PC-9 (cell line): ENCODE data around the gene GPR150. TPM values are rescaled to one million over a fixed set of nuclear protein-coding genes. Genes with fewer than 3 reads are reported as not detected.

Source experiments
- BruUV-seq: library from RNA; stranded (reverse); fragments of 400-500 nt; replicated peaks from 2 replicates; lab custom pipeline; 2021; lab: Mats Ljungman, UMichigan
- CTCF ChIA-PET: fragments of 300-600 bp; sonication (Branson Sonifier 250); formaldehyde crosslinking; loops from one replicate; lab custom pipeline; 2022; ENCODE audit warnings: antibody characterized with exemption; lab: Charles Lee
- POLR2A ChIA-PET: fragments of 300-600 bp; sonication (Branson Sonifier 250); formaldehyde crosslinking; loops from one replicate; lab custom pipeline; 2022; ENCODE audit warnings: antibody characterized with exemption; ENCODE audit not compliant: unreplicated experiment; lab: Charles Lee
- DNase-seq, 2 experiments: peaks; one replicate each; pipeline versions ENCODE4 v3.0.0 to v3.0.0-alpha.2; 2015 to 2022; ENCODE audit warnings: mixed read lengths in 1 of 2
- H2AFZ ChIP-seq: fragments of 200-600 bp; sonication (generic); 2 replicates; pipeline ENCODE4 v1.8.1; 2017; ENCODE audit warnings: antibody characterized with exemption
- H3F3A ChIP-seq: fragments of 200-600 bp; sonication (generic); 2 replicates; pipeline ENCODE4 v1.8.1; 2017; ENCODE audit warnings: antibody characterized with exemption, mild to moderate bottlenecking, low read depth; ENCODE audit not compliant: insufficient read depth
- H3K27ac ChIP-seq: fragments of 200-600 bp; sonication (generic); 2 replicates; pipeline ENCODE4 v1.6.1; 2016; ENCODE audit warnings: mixed run types
- H3K27me3 ChIP-seq: fragments of 200-600 bp; sonication (generic); 2 replicates; pipeline ENCODE4 v1.6.1; 2016; ENCODE audit warnings: low read depth, mixed run types; ENCODE audit not compliant: insufficient read depth
- H3K36me3 ChIP-seq: fragments of 200-600 bp; sonication (generic); 2 replicates; pipeline ENCODE4 v1.6.1; 2016; ENCODE audit warnings: low read depth, mixed run types
- H3K4me1 ChIP-seq: fragments of 200-600 bp; sonication (generic); replicated peaks from 2 replicates; pipeline ENCODE4 v1.6.1; 2016; ENCODE audit warnings: mixed run types; ENCODE audit not compliant: insufficient read depth
- H3K4me2 ChIP-seq: fragments of 200-600 bp; sonication (generic); 2 replicates; pipeline ENCODE4 v1.6.1; 2017; ENCODE audit warnings: mixed run types
- H3K4me3 ChIP-seq: fragments of 200-600 bp; sonication (generic); 2 replicates; pipeline ENCODE4 v1.6.1; 2016; ENCODE audit warnings: mixed run types
- H3K79me2 ChIP-seq: fragments of 200-600 bp; sonication (generic); 2 replicates; pipeline ENCODE4 v1.6.1; 2017; ENCODE audit warnings: low read depth, mixed run types
- H3K9me2 ChIP-seq: fragments of 200-600 bp; sonication (generic); 2 replicates; pipeline ENCODE4 v1.8.1; 2017; ENCODE audit warnings: mild to moderate bottlenecking; ENCODE audit not compliant: insufficient read depth
- H3K9me3 ChIP-seq: fragments of 200-600 bp; sonication (generic); 2 replicates; pipeline ENCODE4 v1.8.1; 2016; ENCODE audit warnings: low read depth; ENCODE audit not compliant: insufficient read depth
- H4K20me1 ChIP-seq: fragments of 200-600 bp; sonication (generic); 2 replicates; pipeline ENCODE4 v1.8.1; 2017; ENCODE audit not compliant: insufficient read depth
- CTCF ChIP-seq: fragments of 200-600 bp; sonication (generic); conservative IDR thresholded peaks from 2 replicates; pipeline ENCODE4 v1.6.1; 2017; ENCODE audit warnings: mixed run types, antibody characterized with exemption, mild to moderate bottlenecking, moderate library complexity
- EZH2 ChIP-seq: fragments of 200-600 bp; sonication (generic); IDR thresholded peaks from 2 replicates; pipeline ENCODE4 v1.8.0; 2017; ENCODE audit warnings: antibody characterized with exemption, low read depth
- intact Hi-C: fragments of 100-400 bp; cut with micrococcal nuclease; formaldehyde crosslinking; loops from one replicate; pipeline ENCODE4 v1.10.0; 2022; ENCODE audit not compliant: unreplicated experiment
- total RNA-seq: library from RNA; stranded (reverse); gene quantifications from 2 replicates; pipeline ENCODE4 v1.2.3, GENCODE V29; 2021

The GPR150 gene
- total RNA-seq, 1 experiment from 2014 or later = 0.17 TPM

- H3K4me3 ChIP-seq = no peak overlapping the region
- ChIA-PET CTCF (no interaction called here), POLR2A (no interaction called here)
- H3F3A ChIP-seq = no peaks in the 10 kb centered on the region
- H3K27me3 ChIP-seq = no peaks in the 10 kb centered on the region
- no peak overlapping the region for H2AFZ ChIP-seq
- H3K27ac ChIP-seq = no peak overlapping the region
- no peaks in the 10 kb centered on the region for H3K4me1 ChIP-seq
- no peak overlapping the region for H3K4me2 ChIP-seq
- BruUV-seq = no TSS peak
- DNase-seq = no peak
- no peaks in the 10 kb centered on the region for H3K9me3 ChIP-seq
- H3K9me2 ChIP-seq = 0 out of 2 replicates have a peak, but pooled peaks cover 5% of the 10 kb centered on the region
- no peaks in the 10 kb centered on the region for H3K36me3 ChIP-seq
- H4K20me1 ChIP-seq = no peaks in the 10 kb centered on the region
- H3K79me2 ChIP-seq = no peaks in the 10 kb centered on the region
- intact Hi-C loops = no loop called here
- TF ChIP-seq EZH2 = no peak
- no peak for TF ChIP-seq CTCF
Measured at GRCh38 chr5:95654196-95654595, 34.3 kb downstream of the GPR150 start.

- Histone ChIP-seq H3K4me3 (no peak overlapping the region), H3F3A (no peaks in the 10 kb centered on the region), H3K79me2 (no peaks in the 10 kb centered on the region), H2AFZ (no peak overlapping the region), H3K9me2 (0 out of 2 replicates have a peak, but pooled peaks cover 5% of the 10 kb centered on the region), H3K4me1 (no peaks in the 10 kb centered on the region), H3K27ac (no peak overlapping the region), H3K36me3 (no peaks in the 10 kb centered on the region), H3K4me2 (no peak overlapping the region), H4K20me1 (no peaks in the 10 kb centered on the region), H3K27me3 (no peaks in the 10 kb centered on the region), H3K9me3 (no peaks in the 10 kb centered on the region)
- BruUV-seq = no TSS peak
- no peak for DNase-seq
- TF ChIP-seq EZH2 = no peak
- no peak for TF ChIP-seq CTCF
- ChIA-PET CTCF (no interaction called here), POLR2A (no interaction called here)
- intact Hi-C loops = no loop called here
Measured at GRCh38 chr5:95655575-95655974, 35.7 kb downstream of the GPR150 start.

GRCh38 chr5:95660060-95660459, 40.2 kb downstream of the GPR150 start:
- H3K4me2 ChIP-seq = no peak overlapping the region
- H3K4me3 ChIP-seq = no peak overlapping the region
- CTCF ChIA-PET = no interaction called here
- POLR2A ChIA-PET = no interaction called here
- H3K4me1 ChIP-seq = 0 out of 2 replicates have a peak, but pooled peaks cover 10% of the 10 kb centered on the region
- H3K9me2 ChIP-seq = no peaks in the 10 kb centered on the region
- no peak for DNase-seq
- no peak for TF ChIP-seq EZH2
- no peak for TF ChIP-seq CTCF
- H3K9me3 ChIP-seq = no peaks in the 10 kb centered on the region
- H3K36me3 ChIP-seq = no peaks in the 10 kb centered on the region
- BruUV-seq = no TSS peak
- no peak overlapping the region for H2AFZ ChIP-seq
- H4K20me1 ChIP-seq = no peaks in the 10 kb centered on the region
- H3K79me2 ChIP-seq = no peaks in the 10 kb centered on the region
- H3F3A ChIP-seq = no peaks in the 10 kb centered on the region
- intact Hi-C loops = loop anchor here (5.0 kb wide), 1 partner anchor 52 kb away; no protein-coding TSS in a partner anchor
- no peaks in the 10 kb centered on the region for H3K27me3 ChIP-seq
- H3K27ac ChIP-seq = no peak overlapping the region
